Neuronal stem cell (in vitro differentiated cells): Measurements from ENCODE around the gene IFITM1.
A peak's percentile ranks its signal among the peaks of the same experiment; 100 is the strongest.

Experiments
- DNase-seq: peaks from one replicate; pipeline ENCODE4 v3.0.0-alpha.2; 2013; ENCODE audit warnings: low spot score
- H2AFZ ChIP-seq: one replicate; pipeline ENCODE4 v1.6.1; 2013; ENCODE audit warnings: mild to moderate bottlenecking, low read length, inconsistent platforms
- H2AK5ac ChIP-seq: 2 replicates; pipeline ENCODE4 v1.6.1; 2013; ENCODE audit warnings: low read depth, mild to moderate bottlenecking, inconsistent platforms, low read length, moderate library complexity, mixed read lengths
- H2BK120ac ChIP-seq: 2 replicates; pipeline ENCODE4 v1.6.1; 2013; ENCODE audit warnings: low read depth, mild to moderate bottlenecking, inconsistent platforms, low read length, moderate library complexity, mixed read lengths
- H2BK12ac ChIP-seq: one replicate; pipeline ENCODE4 v1.6.1; 2013; ENCODE audit warnings: low read length, inconsistent platforms
- H2BK15ac ChIP-seq: 2 replicates; pipeline ENCODE4 v1.6.1; 2013; ENCODE audit warnings: mild to moderate bottlenecking, low read length, inconsistent platforms, mixed read lengths
- H2BK5ac ChIP-seq: one replicate; pipeline ENCODE4 v1.6.1; 2013; ENCODE audit warnings: inconsistent platforms, mild to moderate bottlenecking, low read length, moderate library complexity
- H3K14ac ChIP-seq: one replicate; pipeline ENCODE4 v1.6.1; 2013; ENCODE audit warnings: low read length, inconsistent platforms
- H3K18ac ChIP-seq: 2 replicates; pipeline ENCODE4 v1.6.1; 2013; ENCODE audit warnings: low read length, inconsistent platforms
- H3K23ac ChIP-seq: 2 replicates; pipeline ENCODE4 v1.6.1; 2013; ENCODE audit warnings: low read depth, mild to moderate bottlenecking, mixed read lengths, low read length, inconsistent platforms; ENCODE audit not compliant: poor library complexity
- H3K27ac ChIP-seq: replicated peaks from 3 replicates; pipeline ENCODE4 v1.5.1; 2013; ENCODE audit warnings: low read length, inconsistent platforms
- H3K27me3 ChIP-seq, 3 experiments: 2 replicates each; pipeline ENCODE4 v1.6.1; 2013; ENCODE audit warnings: low read length in 3 of 3, mild to moderate bottlenecking in 2 of 3, inconsistent platforms in 1 of 3, low read depth in 1 of 3, mixed read lengths in 1 of 3, moderate library complexity in 1 of 3; ENCODE audit not compliant: control insufficient read depth in 3 of 3, insufficient read depth in 3 of 3
- H3K36me3 ChIP-seq, 2 donors: replicated peaks in 1 of 2; 2 replicates each; pipeline ENCODE4 v1.6.1; 2013; ENCODE audit warnings: low read length in 2 of 2; ENCODE audit not compliant: control insufficient read depth in 2 of 2, insufficient read depth in 2 of 2
- H3K4ac ChIP-seq: 2 replicates; pipeline ENCODE4 v1.6.1; 2013; ENCODE audit warnings: inconsistent platforms, mild to moderate bottlenecking, low read length, moderate library complexity
- H3K4me1 ChIP-seq, 2 donors: 1 replicate in 1 of 2; 2 replicates in 1 of 2; pipeline ENCODE4 v1.6.1; 2013; ENCODE audit warnings: low read length in 2 of 2, low read depth in 1 of 2; ENCODE audit not compliant: control insufficient read depth in 2 of 2, insufficient read depth in 1 of 2
- H3K4me2 ChIP-seq: one replicate; pipeline ENCODE4 v1.6.1; 2013; ENCODE audit warnings: mild to moderate bottlenecking, low read length, inconsistent platforms; ENCODE audit not compliant: insufficient read depth, poor library complexity, severe bottlenecking
- H3K4me3 ChIP-seq, 2 donors: 2 replicates each; pipeline ENCODE4 v1.5.1; 2013; ENCODE audit warnings: low read length in 2 of 2, mild to moderate bottlenecking in 2 of 2, inconsistent platforms in 1 of 2, moderate library complexity in 1 of 2
- H3K79me1 ChIP-seq: one replicate; pipeline ENCODE4 v1.6.1; 2013; ENCODE audit warnings: low read depth, mild to moderate bottlenecking, inconsistent platforms, low read length, moderate library complexity
- H3K9ac ChIP-seq: one replicate; pipeline ENCODE4 v1.6.1; 2013; ENCODE audit warnings: mild to moderate bottlenecking, low read depth, low read length, inconsistent platforms; ENCODE audit not compliant: poor library complexity
- H3K9me3 ChIP-seq, 2 donors: replicated peaks in 1 of 2; 2 replicates each; pipeline versions ENCODE3 to v1.6.1; 2013; ENCODE audit warnings: low read length in 2 of 2, mild to moderate bottlenecking in 2 of 2, inconsistent platforms in 1 of 2, low read depth in 1 of 2, mixed read lengths in 1 of 2, moderate library complexity in 1 of 2; ENCODE audit not compliant: control insufficient read depth in 2 of 2, insufficient read depth in 1 of 2
- H4K8ac ChIP-seq: one replicate; pipeline ENCODE4 v1.6.1; 2013; ENCODE audit warnings: low read depth, mild to moderate bottlenecking, inconsistent platforms, low read length, moderate library complexity
- H4K91ac ChIP-seq: one replicate; pipeline ENCODE4 v1.6.1; 2013; ENCODE audit warnings: low read length, low read depth, mild to moderate bottlenecking, inconsistent platforms; ENCODE audit not compliant: poor library complexity
- WGBS, 2 donors: extraction: QIAGEN DNeasy Blood & Tissue Kit; methylation state at CpG; one replicate each; pipeline ENCODE4 v1.1.7; 2013; ENCODE audit warnings: missing lambda C conversion rate in 2 of 2, mixed read lengths in 1 of 2; ENCODE audit not compliant: insufficient read length in 2 of 2, insufficient replicate concordance in 1 of 2; ENCODE audit errors: extremely low coverage in 2 of 2; 5-methylcytosine and 5-hydroxymethylcytosine counted together

Gene IFITM1

GRCh38 chr11:340539-341512 is 27.0 kb downstream of the IFITM1 start:
- H2AK5ac ChIP-seq: no peak overlapping the region
- no peak overlapping the region for H2BK12ac ChIP-seq
- H3K9ac ChIP-seq: no peak overlapping the region

GRCh38 chr11:342328-342727 is 28.5 kb downstream of the IFITM1 start:
- peak overlapping the region; percentile 3 for H3K27ac ChIP-seq

More at GRCh38 chr11:340539-341512, 27.0 kb downstream of the IFITM1 start:
- no peak overlapping the region for H3K4ac ChIP-seq
- DNase-seq: no peak
- H3K23ac ChIP-seq: no peak overlapping the region
- H3K9me3 ChIP-seq: no peaks in the 10 kb centered on the region
- no peak overlapping the region for H2BK5ac ChIP-seq
- no peak overlapping the region for H3K18ac ChIP-seq
- H3K4me1 ChIP-seq: peaks cover 9 to 25% of the 10 kb centered on the region in 2 donors
- H2BK15ac ChIP-seq: no peak overlapping the region
- WGBS, 2 donors: no CpG with 5 or more reads among the region's 5 CpGs
- no peaks in the 10 kb centered on the region for H3K27me3 ChIP-seq
- no peak overlapping the region for H3K4me3 ChIP-seq
- no peak overlapping the region for H3K4me2 ChIP-seq
- no peak overlapping the region for H3K14ac ChIP-seq
- H3K36me3 ChIP-seq: no peaks in the 10 kb centered on the region
- H3K27ac ChIP-seq: no peak overlapping the region
- H4K91ac ChIP-seq: no peak overlapping the region
- no peak overlapping the region for H4K8ac ChIP-seq
- no peak overlapping the region for H2AFZ ChIP-seq
- no peak overlapping the region for H2BK120ac ChIP-seq
- no peaks in the 10 kb centered on the region for H3K79me1 ChIP-seq

GRCh38 chr11:344836-345578 is 31.2 kb downstream of the IFITM1 start:
- H3K4ac ChIP-seq: no peak overlapping the region
- no peak overlapping the region for H3K14ac ChIP-seq
- no peak overlapping the region for H3K27ac ChIP-seq
- no CpG with 5 or more reads among the region's 11 CpGs for WGBS, 2 donors
- no peak overlapping the region for H2BK12ac ChIP-seq
- H2BK15ac ChIP-seq: no peak overlapping the region
- DNase-seq: no peak
- H3K9me3 ChIP-seq: no peaks in the 10 kb centered on the region
- no peaks in the 10 kb centered on the region for H3K36me3 ChIP-seq
- H4K8ac ChIP-seq: no peak overlapping the region
- no peak overlapping the region for H3K9ac ChIP-seq
- no peak overlapping the region for H3K23ac ChIP-seq
- H2BK5ac ChIP-seq: no peak overlapping the region
- H2AK5ac ChIP-seq: no peak overlapping the region
- no peak overlapping the region for H3K18ac ChIP-seq
- peaks cover 0 to 8% of the 10 kb centered on the region in 2 donors for H3K4me1 ChIP-seq
- H2BK120ac ChIP-seq: no peak overlapping the region
- no peaks in the 10 kb centered on the region for H3K27me3 ChIP-seq
- no peak overlapping the region for H2AFZ ChIP-seq
- H3K4me3 ChIP-seq: no peak overlapping the region
- no peak overlapping the region for H4K91ac ChIP-seq
- H3K79me1 ChIP-seq: no peaks in the 10 kb centered on the region
- no peak overlapping the region for H3K4me2 ChIP-seq

More at GRCh38 chr11:342328-342727, 28.5 kb downstream of the IFITM1 start:
- Histone ChIP-seq H2AFZ (peak overlapping the region; percentile 59), H3K79me1 (no peaks in the 10 kb centered on the region), H3K4ac (no peak overlapping the region), H3K14ac (no peak overlapping the region), H4K8ac (no peak overlapping the region), H3K9me3 (no peaks in the 10 kb centered on the region), H4K91ac (no peak overlapping the region), H3K9ac (no peak overlapping the region), H3K4me2 (no peak overlapping the region), H2BK5ac (no peak overlapping the region), H3K27me3 (no peaks in the 10 kb centered on the region), H3K36me3 (no peaks in the 10 kb centered on the region), H2BK120ac (no peak overlapping the region), H2BK15ac (no peak overlapping the region), H2BK12ac (no peak overlapping the region), H3K18ac (no peak overlapping the region), H3K4me3 (no peak overlapping the region), H3K4me1 (peaks cover 0 to 12% of the 10 kb centered on the region in 2 donors), H2AK5ac (no peak overlapping the region), H3K23ac (no peak overlapping the region)
- no peak for DNase-seq
- WGBS, 2 donors: no CpG with 5 or more reads among the region's 3 CpGs

GRCh38 chr11:346529-346928 is 32.7 kb downstream of the IFITM1 start:
- Histone ChIP-seq H2AK5ac (no peak overlapping the region), H3K4ac (no peak overlapping the region), H3K36me3 (no peaks in the 10 kb centered on the region), H3K14ac (no peak overlapping the region), H3K27me3 (no peaks in the 10 kb centered on the region), H3K9me3 (no peaks in the 10 kb centered on the region), H3K79me1 (no peaks in the 10 kb centered on the region), H2BK120ac (no peak overlapping the region), H2BK15ac (no peak overlapping the region), H3K4me1 (peaks cover 0 to 3% of the 10 kb centered on the region in 2 donors), H2BK12ac (no peak overlapping the region), H3K18ac (no peak overlapping the region), H3K27ac (no peak overlapping the region), H3K4me2 (no peak overlapping the region), H2BK5ac (no peak overlapping the region), H2AFZ (no peak overlapping the region), H4K91ac (no peak overlapping the region), H4K8ac (no peak overlapping the region), H3K9ac (no peak overlapping the region), H3K4me3 (no peak overlapping the region), H3K23ac (no peak overlapping the region)
- no peak for DNase-seq
- no CpG with 5 or more reads among the region's 3 CpGs for WGBS, 2 donors
